Nephron progenitor cell (in vitro differentiated cells): ENCODE results near the gene RNASEH2B.

Experiments used
- DNase-seq: peaks from one replicate; pipeline ENCODE4 v3.0.0; 2021
- H3K27ac Mint-ChIP-seq: 2 replicates; pipeline ENCODE4 v1.8.0; 2021; ENCODE audit warnings: mild to moderate bottlenecking, moderate library complexity, mixed read lengths
- H3K27me3 Mint-ChIP-seq: 2 replicates; pipeline ENCODE4 v1.8.0; 2021; ENCODE audit warnings: mild to moderate bottlenecking, low read depth, mixed read lengths; ENCODE audit not compliant: poor library complexity
- H3K36me3 Mint-ChIP-seq: 2 replicates; pipeline ENCODE4 v1.8.0; 2021; ENCODE audit warnings: low read depth, mixed read lengths
- H3K4me1 Mint-ChIP-seq: 2 replicates; pipeline ENCODE4 v1.8.0; 2021; ENCODE audit warnings: mixed read lengths
- H3K4me3 Mint-ChIP-seq: 2 replicates; pipeline ENCODE4 v1.8.0; 2021; ENCODE audit warnings: mild to moderate bottlenecking, moderate library complexity, mixed read lengths
- H3K9me3 Mint-ChIP-seq: 2 replicates; pipeline ENCODE4 v1.8.0; 2021; ENCODE audit warnings: mild to moderate bottlenecking, moderate library complexity, mixed read lengths
- TF ChIP-seq, protein P1 (sequence below): fragments of 200-600 bp; sonication (generic); IDR thresholded peaks from 2 replicates; pipeline ENCODE4 v1.5.0; 2021; ENCODE audit warnings: antibody characterized with exemption

Gene RNASEH2B

DNA sequence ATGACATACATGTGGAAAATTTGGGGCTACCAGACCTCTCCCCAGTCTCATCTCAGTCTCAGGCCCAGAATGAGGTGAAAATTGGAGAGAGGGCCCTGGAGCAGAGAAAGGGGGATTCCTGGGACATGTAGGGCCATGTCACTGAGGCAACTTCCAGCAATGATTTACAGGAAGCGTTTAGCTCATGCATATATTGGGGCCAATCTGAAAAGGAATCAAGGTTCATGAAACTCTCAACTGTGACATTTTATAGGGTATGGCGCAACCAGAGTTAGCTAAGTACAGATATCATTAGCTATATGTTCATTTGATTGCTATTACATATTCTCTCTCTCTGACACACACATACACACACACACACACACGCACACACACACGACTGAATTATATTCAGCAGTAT is 86.3 kb downstream of the RNASEH2B start:
- no peaks in the 10 kb centered on the region for H3K36me3 Mint-ChIP-seq
- peaks cover 99% of the 10 kb centered on the region for H3K4me1 Mint-ChIP-seq
- no peak for DNase-seq
- no peak overlapping the region for H3K4me3 Mint-ChIP-seq
- H3K27ac Mint-ChIP-seq: no peak overlapping the region
- peaks cover 5% of the 10 kb centered on the region for H3K27me3 Mint-ChIP-seq
- no peaks in the 10 kb centered on the region for H3K9me3 Mint-ChIP-seq
- TF ChIP-seq, protein P1, sequence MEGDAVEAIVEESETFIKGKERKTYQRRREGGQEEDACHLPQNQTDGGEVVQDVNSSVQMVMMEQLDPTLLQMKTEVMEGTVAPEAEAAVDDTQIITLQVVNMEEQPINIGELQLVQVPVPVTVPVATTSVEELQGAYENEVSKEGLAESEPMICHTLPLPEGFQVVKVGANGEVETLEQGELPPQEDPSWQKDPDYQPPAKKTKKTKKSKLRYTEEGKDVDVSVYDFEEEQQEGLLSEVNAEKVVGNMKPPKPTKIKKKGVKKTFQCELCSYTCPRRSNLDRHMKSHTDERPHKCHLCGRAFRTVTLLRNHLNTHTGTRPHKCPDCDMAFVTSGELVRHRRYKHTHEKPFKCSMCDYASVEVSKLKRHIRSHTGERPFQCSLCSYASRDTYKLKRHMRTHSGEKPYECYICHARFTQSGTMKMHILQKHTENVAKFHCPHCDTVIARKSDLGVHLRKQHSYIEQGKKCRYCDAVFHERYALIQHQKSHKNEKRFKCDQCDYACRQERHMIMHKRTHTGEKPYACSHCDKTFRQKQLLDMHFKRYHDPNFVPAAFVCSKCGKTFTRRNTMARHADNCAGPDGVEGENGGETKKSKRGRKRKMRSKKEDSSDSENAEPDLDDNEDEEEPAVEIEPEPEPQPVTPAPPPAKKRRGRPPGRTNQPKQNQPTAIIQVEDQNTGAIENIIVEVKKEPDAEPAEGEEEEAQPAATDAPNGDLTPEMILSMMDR: no peak

DNA sequence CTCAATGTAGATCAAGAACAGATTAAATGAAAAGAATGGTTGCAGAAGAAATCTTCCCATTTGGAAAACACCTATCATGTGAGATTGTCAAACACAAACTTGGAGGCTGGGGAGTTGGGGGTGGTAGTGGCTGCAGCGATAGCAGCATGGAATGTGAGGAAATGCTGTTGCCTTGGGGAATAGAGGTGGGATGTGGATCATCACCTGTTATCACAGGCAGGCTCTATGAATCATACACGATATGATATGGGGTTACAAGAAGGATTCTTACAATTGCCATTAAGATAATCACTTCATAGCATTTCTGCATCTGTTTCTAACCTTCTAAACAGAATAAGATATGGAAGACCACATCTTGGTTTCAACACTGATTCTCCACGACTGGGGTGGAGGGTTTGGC is 88.7 kb downstream of the RNASEH2B start:
- no peak overlapping the region for H3K27ac Mint-ChIP-seq
- no peak for DNase-seq
- no peaks in the 10 kb centered on the region for H3K9me3 Mint-ChIP-seq
- no peaks in the 10 kb centered on the region for H3K36me3 Mint-ChIP-seq
- TF ChIP-seq, protein P1: no peak
- peaks cover 5% of the 10 kb centered on the region for H3K27me3 Mint-ChIP-seq
- peaks cover 95% of the 10 kb centered on the region for H3K4me1 Mint-ChIP-seq
- no peak overlapping the region for H3K4me3 Mint-ChIP-seq

DNA sequence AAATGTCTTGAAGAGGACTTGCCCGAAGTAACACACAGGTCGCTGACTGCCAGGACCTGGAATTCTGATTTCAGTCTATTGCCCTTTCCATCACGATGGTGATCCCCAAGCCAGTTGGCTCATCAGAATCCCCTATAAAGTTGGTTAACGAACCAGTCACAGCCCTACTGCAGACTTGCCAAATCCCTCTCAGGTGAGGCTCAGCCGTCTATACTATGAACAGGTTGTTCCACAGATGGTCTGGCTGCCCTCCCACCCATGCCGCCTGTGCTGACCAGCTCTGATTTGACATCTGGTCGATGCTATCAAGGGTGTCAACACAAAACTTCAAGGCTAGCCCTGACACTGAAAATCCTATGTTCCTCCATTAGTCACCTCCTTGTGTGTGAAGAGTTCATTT is 90.0 kb downstream of the RNASEH2B start:
- Mint-ChIP-seq H3K36me3 (no peaks in the 10 kb centered on the region), H3K9me3 (no peaks in the 10 kb centered on the region), H3K4me3 (peak overlapping the region; percentile 37), H3K27ac (peak overlapping the region; percentile 92), H3K27me3 (peaks cover 17% of the 10 kb centered on the region), H3K4me1 (peaks cover 90% of the 10 kb centered on the region)
- TF ChIP-seq, protein P1: no peak
- DNase-seq: no peak

DNA sequence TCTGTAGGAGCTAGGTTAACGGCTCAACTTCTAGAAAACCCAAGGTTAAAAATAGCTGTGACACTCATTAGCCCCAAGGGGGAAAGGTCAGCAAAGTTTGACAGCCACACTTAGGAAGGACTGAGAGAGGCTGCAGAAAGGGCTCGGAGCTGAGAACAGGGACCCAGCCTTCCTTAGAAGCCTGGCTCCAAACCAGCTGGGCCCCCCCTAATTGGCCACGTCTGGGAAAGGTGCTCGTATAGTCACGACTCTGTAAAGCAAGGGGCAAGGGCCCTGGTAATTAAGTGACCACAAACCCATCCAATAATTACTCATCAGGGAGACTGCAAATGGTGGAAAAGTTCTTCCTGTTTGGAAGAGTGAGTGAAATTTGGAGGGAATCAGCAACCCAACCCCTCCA is 90.5 kb downstream of the RNASEH2B start:
- peak overlapping the region; percentile 37 for H3K4me3 Mint-ChIP-seq

DNA sequence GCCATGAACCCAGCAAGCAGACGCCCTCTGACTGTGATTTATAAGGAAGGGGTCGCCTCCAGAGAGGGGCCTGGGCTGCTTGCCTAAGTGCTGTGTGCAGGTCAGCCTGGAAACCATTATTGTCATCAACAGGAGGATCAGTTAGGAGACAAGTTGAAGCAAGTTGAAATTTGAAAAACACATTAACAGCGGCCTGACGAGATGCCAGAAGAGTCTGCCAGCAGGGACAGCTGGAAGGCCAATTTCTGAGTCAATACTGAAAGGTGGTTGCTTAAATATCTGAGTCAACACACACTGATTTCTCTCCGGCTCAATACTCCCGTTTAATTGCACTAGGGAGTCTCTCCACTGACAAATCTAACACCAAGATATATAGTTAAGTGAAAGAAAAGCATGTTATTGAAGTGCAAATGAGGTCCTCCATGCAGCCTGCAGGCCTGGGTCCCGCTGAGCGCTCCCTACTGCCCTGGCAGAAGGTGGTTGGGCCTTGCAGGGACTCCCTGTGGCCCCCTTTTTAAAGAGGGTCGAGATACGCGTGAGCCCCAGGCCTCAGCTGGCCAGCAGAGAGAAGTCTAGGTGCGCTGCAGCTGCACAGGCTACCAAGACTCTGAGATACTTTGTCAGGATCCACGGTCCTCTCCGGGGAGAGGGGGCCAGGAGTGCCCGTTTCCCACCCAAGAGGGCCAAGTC is 91.1 kb downstream of the RNASEH2B start:
- Mint-ChIP-seq H3K36me3 (no peaks in the 10 kb centered on the region), H3K9me3 (no peaks in the 10 kb centered on the region), H3K4me1 (peaks cover 90% of the 10 kb centered on the region), H3K4me3 (peak overlapping the region; percentile 42), H3K27ac (peak overlapping the region; percentile 92), H3K27me3 (peaks cover 19% of the 10 kb centered on the region)
- peak; percentile 40 for DNase-seq
- TF ChIP-seq, protein P1: no peak

More for the DNA sequence above, 90.5 kb downstream of the RNASEH2B start:
- Mint-ChIP-seq H3K36me3 (no peaks in the 10 kb centered on the region), H3K27ac (peak overlapping the region; percentile 92), H3K4me1 (peaks cover 90% of the 10 kb centered on the region), H3K9me3 (no peaks in the 10 kb centered on the region), H3K27me3 (peaks cover 19% of the 10 kb centered on the region)
- no peak for DNase-seq
- TF ChIP-seq, protein P1: no peak

DNA sequence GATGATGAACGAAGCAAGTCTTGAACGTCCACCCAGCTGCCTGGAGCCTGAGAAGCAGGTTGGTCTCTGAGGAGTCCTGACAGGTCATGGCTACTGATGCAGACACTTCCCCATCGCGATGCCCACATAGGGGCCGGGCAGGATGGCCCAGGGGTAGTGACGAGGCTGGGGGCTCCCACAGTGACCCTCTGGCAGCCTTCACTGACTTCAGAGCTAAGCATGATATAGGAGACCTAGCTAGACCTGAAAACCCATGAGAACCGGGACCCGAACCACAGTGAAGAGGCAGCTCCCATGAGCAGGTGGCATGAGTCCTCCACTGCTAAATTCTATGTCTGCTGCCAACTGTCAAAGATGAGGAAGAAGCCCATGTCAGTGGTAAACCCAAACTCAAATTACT is 91.7 kb downstream of the RNASEH2B start:
- no peak for DNase-seq
- Mint-ChIP-seq H3K4me1 (peaks cover 90% of the 10 kb centered on the region), H3K27me3 (peaks cover 19% of the 10 kb centered on the region), H3K36me3 (no peaks in the 10 kb centered on the region), H3K9me3 (no peaks in the 10 kb centered on the region), H3K4me3 (no peak overlapping the region), H3K27ac (no peak overlapping the region)
- TF ChIP-seq, protein P1: no peak
